Common myeloid progenitor, CD34-positive (primary cell): ENCODE data around the gene KIR3DL3.
"Not testable (repeated sequence)": the region's sequence is repeated elsewhere in the genome, so short reads cannot be mapped to it uniquely, and the experiment has no call there.

Experiments
- CTCF ChIA-PET: fragments of 350-600 bp; sonication (Branson Sonifier 250); formaldehyde crosslinking; loops from one replicate; lab custom pipeline; 2021; ENCODE audit warnings: antibody characterized with exemption; lab: Charles Lee
- POLR2A ChIA-PET: fragments of 350-600 bp; sonication (Branson Sonifier 250); formaldehyde crosslinking; loops from one replicate; lab custom pipeline; 2021; ENCODE audit warnings: antibody characterized with exemption; lab: Charles Lee
- DNase-seq, 3 donors: peaks; one replicate each; pipeline versions ENCODE4 v3.0.0 to v3.0.0-alpha.2; 2013
- H3K27ac ChIP-seq, 2 experiments: 1 replicate in 1 of 2; 2 replicates in 1 of 2; pipeline ENCODE4 v1.7.0; 2013; ENCODE audit warnings: inconsistent platforms in 2 of 2, low read length in 2 of 2, mild to moderate bottlenecking in 2 of 2, low read depth in 1 of 2, moderate library complexity in 1 of 2; ENCODE audit not compliant: severe bottlenecking in 2 of 2, insufficient read depth in 1 of 2, poor library complexity in 1 of 2
- H3K27me3 ChIP-seq, 5 experiments: replicated peaks in 2 of 5; 1 replicate in 3 of 5; 2 replicates in 2 of 5; pipeline versions ENCODE4 v1.6.1 to v1.7.0; 2013; ENCODE audit warnings: low read length in 4 of 5, mild to moderate bottlenecking in 2 of 5, moderate library complexity in 2 of 5, inconsistent platforms in 1 of 5; ENCODE audit not compliant: insufficient read depth in 5 of 5, control insufficient read depth in 4 of 5
- H3K36me3 ChIP-seq, 4 experiments: 1 replicate in 2 of 4; 2 replicates in 2 of 4; pipeline versions ENCODE4 v1.6.1 to v1.7.0; 2013; ENCODE audit warnings: low read length in 3 of 4, control low read depth in 1 of 4, mild to moderate bottlenecking in 1 of 4; ENCODE audit not compliant: control insufficient read depth in 4 of 4, insufficient read depth in 4 of 4
- H3K4me1 ChIP-seq, 4 experiments: 1 replicate in 3 of 4; 2 replicates in 1 of 4; pipeline versions ENCODE4 v1.6.1 to v1.7.1; 2013; ENCODE audit warnings: low read length in 3 of 4, mild to moderate bottlenecking in 3 of 4, control low read depth in 1 of 4, inconsistent platforms in 1 of 4, moderate library complexity in 1 of 4; ENCODE audit not compliant: control insufficient read depth in 4 of 4, insufficient read depth in 4 of 4; ENCODE audit errors: control extremely low read depth in 1 of 4
- H3K4me3 ChIP-seq, 7 experiments: 1 replicate in 4 of 7; 2 replicates in 3 of 7; pipeline versions ENCODE4 v1.5.1 to v1.7.0; 2013; ENCODE audit warnings: mild to moderate bottlenecking in 7 of 7, low read length in 6 of 7, moderate library complexity in 6 of 7, inconsistent platforms in 2 of 7, low read depth in 2 of 7, control low read depth in 1 of 7; ENCODE audit not compliant: insufficient read depth in 4 of 7, control insufficient read depth in 1 of 7; ENCODE audit errors: extremely low read depth in 1 of 7
- H3K9me3 ChIP-seq, 5 experiments: 1 replicate in 4 of 5; 2 replicates in 1 of 5; pipeline versions ENCODE4 v1.6.1 to v1.7.1; 2013; ENCODE audit warnings: low read length in 4 of 5, mild to moderate bottlenecking in 2 of 5, inconsistent platforms in 1 of 5, low read depth in 1 of 5, moderate library complexity in 1 of 5; ENCODE audit not compliant: control insufficient read depth in 4 of 5, insufficient read depth in 2 of 5; ENCODE audit errors: control extremely low read depth in 1 of 5
- WGBS: methylation state at CpG from one replicate; pipeline ENCODE4 v1.1.5; 2013; ENCODE audit not compliant: insufficient coverage; 5-methylcytosine and 5-hydroxymethylcytosine counted together

Gene KIR3DL3

DNA sequence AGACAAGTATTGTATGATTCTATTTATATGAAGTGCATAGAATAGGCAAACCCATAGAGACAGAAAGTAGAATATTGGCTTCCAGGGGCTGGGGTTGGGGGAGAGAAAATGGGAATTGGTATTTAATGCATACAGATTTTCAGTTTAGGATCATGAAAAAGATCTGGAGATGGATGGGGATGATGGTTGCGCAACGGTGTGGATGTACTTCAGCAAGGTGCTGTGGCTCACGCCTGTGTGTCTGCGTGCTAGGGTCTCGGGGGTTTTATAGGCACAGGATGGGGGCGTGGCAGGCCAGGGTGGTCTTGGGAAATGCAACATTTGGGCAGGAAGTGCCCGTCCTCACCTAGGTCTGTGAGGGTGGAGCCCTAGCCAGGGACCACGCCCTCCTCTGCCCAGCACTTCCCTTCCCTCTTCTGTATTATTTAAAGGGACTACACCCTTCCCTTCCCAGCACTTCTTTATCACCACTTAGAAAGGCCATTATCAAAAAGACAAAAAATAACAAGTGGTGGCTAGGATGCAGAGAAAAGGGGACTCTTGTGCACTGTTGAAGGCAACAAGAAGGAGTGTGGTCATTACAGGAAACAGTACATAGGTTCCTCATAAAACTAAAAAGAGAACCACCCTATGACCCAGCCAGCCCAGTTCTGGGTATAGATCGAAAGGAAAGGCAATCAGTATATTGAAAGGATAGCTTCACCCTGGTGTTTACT is 32.5 kb upstream of the KIR3DL3 start:
- no peaks in the 10 kb centered on the region for H3K36me3 ChIP-seq
- WGBS: 61% methylated on average over 6 of the region's 9 CpGs
- H3K9me3 ChIP-seq: no peaks in the 10 kb centered on the region
- H3K4me1 ChIP-seq: no peaks in the 10 kb centered on the region
- H3K4me3 ChIP-seq: no peak overlapping the region
- CTCF ChIA-PET: no interaction called here
- POLR2A ChIA-PET: no interaction called here
- H3K27me3 ChIP-seq: peaks cover 0 to 26% (median 7%) of the 10 kb centered on the region in 5 experiments
- no peak overlapping the region for H3K27ac ChIP-seq
- DNase-seq: peak in 1 of 3 donors; percentile 8

DNA sequence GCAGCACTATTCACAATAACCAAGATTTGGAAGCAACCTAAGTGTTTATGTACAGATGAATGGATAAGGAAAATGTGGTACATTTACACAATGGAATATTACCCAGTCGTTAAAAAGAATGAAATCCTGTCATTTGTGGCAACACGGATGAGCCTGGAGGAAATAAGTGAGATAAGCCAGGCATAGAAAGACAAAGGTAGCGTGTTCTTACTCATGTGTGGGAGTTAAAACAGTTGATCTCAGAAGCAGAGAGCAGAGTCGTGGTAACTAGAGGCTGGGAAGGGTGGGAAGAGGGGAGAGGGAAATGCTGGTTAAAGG is 32.0 kb upstream of the KIR3DL3 start:
- Histone ChIP-seq H3K27me3 (peaks cover 0 to 26% (median 7%) of the 10 kb centered on the region in 5 experiments), H3K9me3 (no peaks in the 10 kb centered on the region), H3K27ac (no peak overlapping the region), H3K36me3 (no peaks in the 10 kb centered on the region), H3K4me3 (no peak overlapping the region), H3K4me1 (no peaks in the 10 kb centered on the region)
- 82% methylated on average over 4 of the region's 4 CpGs for WGBS
- DNase-seq: no peak
- POLR2A ChIA-PET: interaction anchor here (0.7 kb wide), 1 partner anchor 914 kb away, joined by 4 read pairs; no protein-coding TSS in a partner anchor
- CTCF ChIA-PET: no interaction called here

- Histone ChIP-seq H3K4me1 (no peaks in the 10 kb centered on the region), H3K27ac (no peak overlapping the region), H3K36me3 (no peaks in the 10 kb centered on the region), H3K27me3 (peaks cover 0 to 14% (median 4%) of the 10 kb centered on the region in 5 experiments), H3K4me3 (no peak overlapping the region), H3K9me3 (no peaks in the 10 kb centered on the region)
- POLR2A ChIA-PET: no interaction called here
- DNase-seq: no peak
- CTCF ChIA-PET: no interaction called here
- 79% methylated on average over 5 of the region's 5 CpGs for WGBS
Measured at GRCh38 chr19:54694648-54695047, 29.6 kb upstream of the KIR3DL3 start.

DNA sequence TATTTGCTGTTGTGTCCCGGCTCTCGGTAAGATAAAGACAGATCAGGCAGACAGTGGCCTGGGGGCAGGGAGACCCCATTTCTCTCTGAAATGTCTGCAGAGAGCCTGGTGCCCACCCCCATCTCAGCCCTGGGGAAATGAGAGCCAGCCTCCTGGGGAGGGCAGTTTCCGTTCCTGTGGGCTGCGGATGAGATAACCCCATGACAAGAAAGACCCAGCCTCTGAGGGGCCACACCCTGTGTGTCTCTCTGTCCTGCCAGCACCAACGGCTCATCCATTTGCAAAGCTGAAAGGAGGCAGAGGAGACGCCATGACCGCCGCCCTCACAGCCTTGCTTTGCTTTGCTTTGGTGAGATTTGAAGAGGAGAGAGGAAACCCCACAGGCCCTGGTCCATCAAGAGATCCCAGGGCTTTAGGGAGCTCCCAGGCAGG is 28.1 kb upstream of the KIR3DL3 start:
- ChIA-PET CTCF (interaction anchor here (0.5 kb wide), 1 partner anchor 904 kb away, joined by 3 read pairs; no protein-coding TSS in a partner anchor), POLR2A (no interaction called here)
- H3K4me3 ChIP-seq: no peak overlapping the region
- DNase-seq: no peak
- H3K36me3 ChIP-seq: no peaks in the 10 kb centered on the region
- WGBS: 73% methylated on average over 5 of the region's 8 CpGs
- H3K27ac ChIP-seq: no peak overlapping the region
- peaks cover 0 to 14% (median 4%) of the 10 kb centered on the region in 5 experiments for H3K27me3 ChIP-seq
- H3K9me3 ChIP-seq: no peaks in the 10 kb centered on the region
- H3K4me1 ChIP-seq: no peaks in the 10 kb centered on the region

- no peaks in the 10 kb centered on the region for H3K9me3 ChIP-seq
- H3K4me3 ChIP-seq: no peak overlapping the region
- WGBS: 54% methylated on average over 2 of the region's 2 CpGs
- no peak overlapping the region for H3K27ac ChIP-seq
- DNase-seq: no peak
- H3K36me3 ChIP-seq: no peaks in the 10 kb centered on the region
- CTCF ChIA-PET: no interaction called here
- POLR2A ChIA-PET: no interaction called here
- no peaks in the 10 kb centered on the region for H3K4me1 ChIP-seq
- H3K27me3 ChIP-seq: peaks cover 0 to 14% (median 4%) of the 10 kb centered on the region in 5 experiments
Measured at GRCh38 chr19:54696766-54697165, 27.5 kb upstream of the KIR3DL3 start.

- H3K4me1 ChIP-seq, H3K27ac ChIP-seq, H3K4me3 ChIP-seq, POLR2A ChIA-PET, CTCF ChIA-PET, H3K36me3 ChIP-seq, H3K9me3 ChIP-seq, DNase-seq: not testable (repeated sequence)
- 91% methylated on average over 12 of the region's 13 CpGs for WGBS
- H3K27me3 ChIP-seq: peaks cover 0 to 14% (median 5%) of the 10 kb centered on the region in 5 experiments
Measured at GRCh38 chr19:54697716-54698115, 26.5 kb upstream of the KIR3DL3 start.

- no peak for DNase-seq
- CTCF ChIA-PET: interaction anchor here (1.0 kb wide), 1 partner anchor 21 kb away, joined by 4 read pairs; no protein-coding TSS in a partner anchor
- 87% methylated on average over 6 of the region's 8 CpGs for WGBS
- Histone ChIP-seq H3K27ac (no peak overlapping the region), H3K36me3 (no peaks in the 10 kb centered on the region), H3K27me3 (peaks cover 0 to 17% (median 3%) of the 10 kb centered on the region in 5 experiments), H3K4me3 (no peak overlapping the region), H3K4me1 (peaks cover 0 to 10% (median 8%) of the 10 kb centered on the region in 4 experiments), H3K9me3 (no peaks in the 10 kb centered on the region)
- POLR2A ChIA-PET: no interaction called here
Measured at GRCh38 chr19:54704928-54705327, 19.3 kb upstream of the KIR3DL3 start.
